NCI-H748 (cell line): ENCODE measurements around the gene PRM2.

Source experiments
- DNase-seq: peaks from one replicate; lab custom pipeline; 2025; ENCODE audit not compliant: unreplicated experiment; lab: John Stamatoyannopoulos, UW

The PRM2 gene

DNA sequence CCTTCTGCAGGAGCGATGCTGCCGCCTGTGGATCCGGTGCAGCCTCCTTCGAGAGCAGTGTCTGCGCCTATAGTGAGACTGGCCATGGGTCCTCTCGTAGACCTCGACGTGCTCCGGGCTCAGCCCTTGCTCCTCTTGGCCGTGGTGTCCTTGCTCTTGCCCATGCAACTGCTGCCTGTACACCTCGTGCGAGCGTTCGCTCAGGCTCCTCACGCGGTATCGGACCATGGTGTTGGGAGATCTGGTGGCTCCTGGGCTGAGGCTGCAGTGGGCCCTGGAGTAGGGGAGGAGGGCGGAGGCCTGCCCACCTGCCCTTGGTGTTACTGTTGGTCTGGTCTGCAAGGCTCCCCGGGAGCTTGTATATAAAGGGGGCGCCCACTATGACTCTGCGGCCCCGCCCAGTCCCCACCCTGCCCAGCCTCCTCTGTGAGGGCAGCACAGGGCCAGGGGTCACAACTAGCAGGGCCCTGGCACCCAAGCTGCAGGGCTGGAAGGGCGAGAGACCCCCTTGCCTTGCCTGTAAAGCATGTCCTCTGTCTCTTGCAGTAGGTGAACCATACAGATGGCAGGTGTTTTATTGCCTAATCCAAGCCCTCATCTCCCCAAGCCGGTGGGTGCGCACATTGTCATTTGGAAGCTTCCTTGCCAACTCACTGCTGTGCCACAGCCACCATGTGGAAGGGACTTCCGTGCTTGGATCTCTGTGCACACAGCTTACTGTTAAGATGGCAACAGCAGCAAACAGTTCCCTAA is at the start of gene PRM2:
Gene PRM2, minus strand, starts transcription at position 338 of the 753 bp plus-strand sequence. Its CDS starts 110 bp downstream, at position 228.
- DNase-seq = no peak

DNA sequence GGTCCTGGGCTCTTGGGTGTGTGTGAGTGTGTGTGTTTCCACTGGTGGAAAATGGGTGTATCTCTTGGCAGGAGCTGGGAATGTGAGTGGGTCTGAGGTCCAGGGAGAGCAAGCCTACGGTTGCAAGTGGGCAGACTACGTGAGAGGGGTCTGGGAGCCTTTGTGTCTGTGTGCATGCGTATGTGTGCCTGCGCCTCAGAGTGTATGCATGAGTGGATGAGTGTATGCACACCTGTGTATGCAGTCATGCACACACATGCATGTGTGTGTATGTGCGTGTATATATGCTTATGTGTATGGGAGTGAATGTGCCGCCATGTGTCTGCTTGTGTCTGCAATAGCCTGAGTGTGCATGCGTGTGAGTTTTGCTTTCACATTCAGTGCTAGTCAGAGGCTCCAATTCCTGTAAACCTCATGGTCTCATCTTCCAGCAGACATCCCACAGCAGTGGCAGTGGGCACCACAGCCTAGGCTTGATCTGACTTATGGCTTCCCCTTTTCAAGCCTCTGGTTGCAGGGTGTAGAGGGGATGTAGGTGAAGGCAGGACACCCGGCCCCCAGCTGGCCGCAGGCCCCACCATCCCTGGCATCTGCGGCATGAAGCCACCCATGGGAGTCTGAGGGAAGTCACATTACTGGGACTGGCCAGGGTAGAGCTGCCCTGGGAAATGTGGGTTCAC is 49.3 kb upstream of the PRM2 start:
- DNase-seq = no peak

GRCh38 chr16:11323551-11324336 is 47.5 kb upstream of the PRM2 start:
- DNase-seq = no peak

GRCh38 chr16:11322823-11323222 is 46.5 kb upstream of the PRM2 start:
- no peak for DNase-seq

GRCh38 chr16:11321662-11322061 is 45.4 kb upstream of the PRM2 start:
- DNase-seq = no peak

GRCh38 chr16:11320170-11320569 is 43.9 kb upstream of the PRM2 start:
- DNase-seq = peak; percentile 56

GRCh38 chr16:11319529-11320146 is 43.4 kb upstream of the PRM2 start:
- DNase-seq = peak; percentile 56

- DNase-seq = no peak
These were observed 42.5 kb upstream of the PRM2 start for GRCh38 chr16:11318817-11319216.

DNA sequence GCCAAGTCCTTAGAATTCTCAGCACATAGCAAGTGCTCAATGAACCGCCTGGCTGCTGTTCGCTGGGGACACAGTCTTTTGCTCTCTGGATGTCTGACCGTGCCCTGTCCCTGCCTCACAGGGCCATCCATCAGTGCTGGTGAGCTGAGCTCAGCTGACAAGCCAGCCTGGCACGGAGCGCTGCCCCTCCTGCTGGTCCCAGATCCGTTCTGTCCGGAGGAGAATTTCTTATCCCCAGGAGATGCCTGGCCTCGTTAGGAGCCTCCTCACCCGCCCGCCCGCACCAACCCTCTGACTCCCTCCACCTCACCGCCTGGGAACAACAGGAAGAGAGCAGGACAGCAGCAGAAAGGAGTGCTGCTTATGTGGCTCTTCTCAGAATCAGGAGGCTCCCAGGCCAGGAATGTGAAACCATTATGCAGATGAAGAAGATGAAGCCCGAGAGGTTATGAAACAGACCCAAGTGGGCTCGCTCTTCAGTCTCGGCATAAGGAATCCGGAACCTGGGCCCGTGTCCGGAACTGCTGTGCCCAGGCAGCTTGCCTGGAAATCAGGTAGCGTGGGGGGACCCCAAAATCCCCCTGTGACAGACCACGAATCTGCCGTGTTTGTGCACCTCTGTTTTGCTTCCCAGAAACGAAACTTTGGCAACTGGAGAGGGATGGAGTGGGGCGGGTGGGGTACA is 40.2 kb upstream of the PRM2 start:
- DNase-seq = no peak

- DNase-seq = no peak
These were observed 39.2 kb upstream of the PRM2 start for GRCh38 chr16:11315510-11315909.

- no peak for DNase-seq
These were observed 38.1 kb upstream of the PRM2 start for GRCh38 chr16:11314309-11314894.

GRCh38 chr16:11313493-11314308 is 37.4 kb upstream of the PRM2 start:
- DNase-seq = no peak

DNA sequence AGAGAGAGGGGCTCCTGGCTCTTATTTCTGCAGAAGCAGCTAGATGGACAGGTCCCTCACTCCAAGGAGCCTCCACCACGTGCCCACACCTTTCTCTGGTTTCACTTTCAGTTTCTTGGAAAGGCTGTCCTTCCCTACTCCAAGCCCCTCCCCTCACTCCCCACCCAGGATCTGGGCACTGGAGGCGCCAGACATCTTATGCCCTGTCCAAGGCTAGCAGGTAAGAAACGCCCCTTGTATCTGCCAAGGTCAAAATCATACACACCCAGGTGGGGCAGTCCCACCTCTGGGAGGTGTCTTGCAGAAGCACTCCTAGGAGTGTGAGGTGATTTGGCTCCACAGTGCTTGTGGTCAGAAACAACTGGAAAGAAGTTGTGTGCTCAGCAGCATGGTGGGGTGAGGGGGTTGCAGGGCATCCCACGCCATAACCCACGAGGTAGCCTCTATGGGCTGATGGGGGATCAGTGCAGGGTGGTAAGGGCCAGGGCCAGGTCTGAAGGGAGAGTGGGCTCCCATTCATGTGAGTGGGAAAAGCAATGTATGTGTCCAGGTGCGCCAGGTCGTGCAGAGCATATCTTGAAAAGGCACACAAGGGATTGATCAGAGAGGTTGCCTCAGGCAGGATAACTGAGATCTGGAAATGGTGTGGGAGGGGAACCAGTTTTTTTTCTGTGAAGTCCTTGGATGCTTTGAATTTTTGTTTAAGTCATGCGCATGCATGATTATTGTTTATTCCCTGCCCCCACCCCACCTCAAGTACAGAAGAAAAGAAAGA is 36.6 kb upstream of the PRM2 start:
- peak; percentile 15 for DNase-seq

- DNase-seq = no peak
These were observed 34.8 kb upstream of the PRM2 start for GRCh38 chr16:11310997-11311561.

GRCh38 chr16:11310634-11310977 is 34.3 kb upstream of the PRM2 start:
- DNase-seq = no peak

DNA sequence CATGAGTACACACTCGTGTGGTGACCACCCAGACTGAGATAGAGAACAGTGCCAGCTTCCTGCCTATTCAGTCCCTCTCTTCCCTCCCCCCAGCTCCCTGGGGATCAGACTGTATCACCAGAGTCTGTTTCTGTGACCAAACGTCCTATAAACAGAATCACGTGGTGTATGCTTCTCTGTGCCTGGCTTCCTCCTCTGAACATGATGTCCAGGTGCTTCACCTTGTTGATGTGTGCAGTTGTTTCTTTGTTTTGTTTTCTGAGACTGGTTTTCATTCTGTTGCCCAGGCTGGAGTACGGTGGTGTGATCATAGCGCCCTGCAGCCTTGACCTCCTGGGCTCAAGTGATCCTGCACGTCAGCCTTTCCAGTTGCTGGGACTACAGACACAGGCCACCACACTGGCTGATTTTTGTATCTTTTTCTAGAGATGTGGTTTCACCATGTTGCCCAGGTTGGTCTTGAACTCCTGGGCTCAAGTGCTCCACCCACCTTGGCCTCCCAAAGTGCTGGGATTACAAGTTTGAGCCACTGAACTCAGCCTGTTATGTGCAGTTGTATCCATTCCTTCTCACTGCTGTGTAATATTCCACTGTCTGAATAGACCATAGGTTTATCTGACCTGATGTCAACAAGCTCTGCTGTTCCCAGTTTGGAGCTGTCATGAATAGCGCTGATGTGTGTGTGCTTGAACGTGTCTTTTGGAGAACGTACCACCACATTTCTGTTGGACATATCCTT is 33.8 kb upstream of the PRM2 start:
- DNase-seq = peak; percentile 14

- DNase-seq = no peak
These were observed 32.4 kb upstream of the PRM2 start for GRCh38 chr16:11308493-11309283.
